ENCODE measurements around the gene SULF2. TPM values are rescaled to one million over a fixed set of nuclear protein-coding genes. Genes with fewer than 3 reads are reported as not detected.

SULF2 gene
- total and polyA plus RNA-seq, 9 of the 15 experiments (the other 6 are each of a cell fraction or from before 2014, with no cell fraction given), result 0.33 TPM; not detected in 8

- Histone ChIP-seq H2AFZ (ENCODE audit: low read depth, low read length) (no peak overlapping the region), H3K4me1 (replicated peaks in 1 of 2; ENCODE audit: control insufficient read depth in 2 of 2, insufficient read depth in 2 of 2, low read length in 2 of 2) (no peaks in the 10 kb centered on the region), H4K20me1 (replicated peaks; ENCODE audit: control insufficient read depth, insufficient read depth, low read length) (no peaks in the 10 kb centered on the region), H3K9me3 (replicated peaks; ENCODE audit: control insufficient read depth, insufficient read depth, low read depth, low read length) (no peaks in the 10 kb centered on the region), H3K79me2 (ENCODE audit: control insufficient read depth, insufficient read depth, low read length) (peaks cover 6% of the 10 kb centered on the region; the same call in 2 of the 3 replicates), H3K4me2 (ENCODE audit: insufficient read depth, low read length) (no peak overlapping the region), H3K4me3 (no peak overlapping the region), H3K27me3 (ENCODE audit: control insufficient read depth in 2 of 2, insufficient read depth in 2 of 2, low read length in 2 of 2) (no peaks in the 10 kb centered on the region), H3K36me3 (ENCODE audit: control insufficient read depth, insufficient read depth, low read length) (peaks cover 39% of the 10 kb centered on the region; the same call in 2 of the 3 replicates), H3K9ac (ENCODE audit: insufficient read depth in 1 of 2, low read depth in 2 of 2, low read length in 2 of 2) (no peak overlapping the region), H3K9me1 (ENCODE audit: control insufficient read depth, insufficient read depth, low read length) (no peaks in the 10 kb centered on the region), H3K27ac (ENCODE audit: extremely low read depth, low read depth, low read length) (no peak overlapping the region)
- in situ Hi-C loops (cut with MboI), result loop anchor here (5.0 to 10.0 kb wide), 3 partner anchors 118 to 418 kb away; partner anchors contain the start of gene NCOA3
- TF ChIP-seq NELFE (IDR thresholded peaks at IDR 0.05; ENCODE audit: insufficient read depth, insufficient read length) (no peak), ZFPM2 (CRISPR knock-in tag; IDR thresholded peaks at IDR 0.05) (no peak), EWSR1 (IDR thresholded peaks at IDR 0.05; ENCODE audit: borderline replicate concordance, low read depth, partially characterized antibody) (peak; percentile 43)
- DNase-seq (ENCODE audit: extremely low read depth in 1 of 4, low spot score in 3 of 4) (no peak), ATAC-seq (no peak), FAIRE-seq (no peak)
- BruUV-seq (replicated peaks), result TSS peak; percentile 38
- CTCF ChIA-PET (ENCODE audit: low intra/inter-chr PET ratio), result no interaction called here
- POLR2A ChIA-PET, result no interaction called here
- 83% methylated on average over 2 of the region's 2 CpGs for WGBS (ENCODE audit: insufficient coverage, low coverage, missing lambda C conversion rate)
- intact Hi-C loops (cut with micrococcal nuclease), result loop anchor here (5.0 kb wide), 1 partner anchor 121 kb away; the partner anchor contains the start of gene NCOA3
Observed at GRCh38 chr20:47623206-47623605, 162.1 kb downstream of the SULF2 start.

- no peaks in the 10 kb centered on the region for H3K9me3 ChIP-seq (replicated peaks; ENCODE audit: control insufficient read depth, insufficient read depth, low read depth, low read length)
- ATAC-seq, result no peak
- H3K9me1 ChIP-seq (ENCODE audit: control insufficient read depth, insufficient read depth, low read length), result no peaks in the 10 kb centered on the region
- no peak overlapping the region for H3K9ac ChIP-seq (ENCODE audit: insufficient read depth in 1 of 2, low read depth in 2 of 2, low read length in 2 of 2)
- WGBS (ENCODE audit: insufficient coverage, low coverage, missing lambda C conversion rate), result 93% methylated on average over 9 of the region's 9 CpGs
- ChIA-PET POLR2A (no interaction called here), CTCF (ENCODE audit: low intra/inter-chr PET ratio) (interaction anchor here (1.1 to 2.2 kb wide), 2 partner anchors 238 to 349 kb away, joined by 3 to 23 read pairs; no protein-coding TSS in a partner anchor)
- intact Hi-C loops (cut with micrococcal nuclease), result loop anchor here (5.0 kb wide), 1 partner anchor 120 kb away; the partner anchor contains the start of gene NCOA3
- peaks cover 31% of the 10 kb centered on the region; the same call in 1 of the 3 replicates for H3K36me3 ChIP-seq (ENCODE audit: control insufficient read depth, insufficient read depth, low read length)
- BruUV-seq (replicated peaks), result no TSS peak
- no peaks in the 10 kb centered on the region for H4K20me1 ChIP-seq (replicated peaks; ENCODE audit: control insufficient read depth, insufficient read depth, low read length)
- H3K27ac ChIP-seq (ENCODE audit: extremely low read depth, low read depth, low read length), result no peak overlapping the region
- H3K27me3 ChIP-seq (ENCODE audit: control insufficient read depth in 2 of 2, insufficient read depth in 2 of 2, low read length in 2 of 2), result no peaks in the 10 kb centered on the region
- peaks cover 11% of the 10 kb centered on the region; the same call in 2 of the 3 replicates for H3K79me2 ChIP-seq (ENCODE audit: control insufficient read depth, insufficient read depth, low read length)
- in situ Hi-C loops (cut with MboI), result loop anchor here (5.0 to 10.0 kb wide), 3 partner anchors 117 to 417 kb away; partner anchors contain the start of gene NCOA3
- no peak for DNase-seq (ENCODE audit: extremely low read depth in 1 of 4, low spot score in 3 of 4)
- no peak overlapping the region for H3K4me2 ChIP-seq (ENCODE audit: insufficient read depth, low read length)
- no peak for FAIRE-seq
- H3K4me3 ChIP-seq, result no peak overlapping the region
- TF ChIP-seq ZNF316 (IDR thresholded peaks at IDR 0.05) (0 out of 2 replicates have a peak, but pooled peaks have one; percentile 6), ZNF121 (CRISPR knock-in tag; conservative IDR thresholded peaks at IDR 0.05) (no peak), C11orf30 (IDR thresholded peaks at IDR 0.05; ENCODE audit: low read depth) (no peak)
- H3K4me1 ChIP-seq (replicated peaks in 1 of 2; ENCODE audit: control insufficient read depth in 2 of 2, insufficient read depth in 2 of 2, low read length in 2 of 2), result peaks cover 0 to 3% of the 10 kb centered on the region in 2 experiments; a peak in 1 of 5 replicates
- H2AFZ ChIP-seq (ENCODE audit: low read depth, low read length), result no peak overlapping the region
Observed at GRCh38 chr20:47622118-47622665, 163.1 kb downstream of the SULF2 start.
